ENCODE results near the gene FAM168A. TPM values are rescaled to one million over a fixed set of nuclear protein-coding genes. Genes with fewer than 3 reads are reported as not detected.

Gene FAM168A
- total and polyA plus RNA-seq, 10 donors = 2.7 to 33.2 (median 22.7) TPM

- Histone ChIP-seq H3K9me3 (no peaks in the 10 kb centered on the region), H3K4me3 (peak overlapping the region in 2 of 8 donors; percentile 6 to 87), H3K27ac (peak overlapping the region; percentile 68 to 99 (median 96)), H3K4me1 (peaks cover 61 to 100% (median 96%) of the 10 kb centered on the region in 6 donors), H3K27me3 (replicated peaks in 1 of 7) (no peaks in the 10 kb centered on the region), H3K36me3 (peaks cover 0 to 17% (median 0%) of the 10 kb centered on the region in 6 donors)
- intact Hi-C loops (cut with DNase I; ENCODE audit: low total_unique reads) = no loop called here
- 34 to 61% (median 45%) methylated on average over 4 to 6 of the region's 6 CpGs for WGBS, 5 donors
- peak; percentile 18 to 59 (median 33) for TF ChIP-seq POLR2AphosphoS5 (IDR thresholded peaks at IDR 0.05)
- TF ChIP-seq POLR2A (IDR thresholded peaks at IDR 0.05) = no peak
- peak; percentile 88 for DNase-seq
These were observed 216.3 kb downstream of the FAM168A start for GRCh38 chr11:73381589-73381988.

DNA sequence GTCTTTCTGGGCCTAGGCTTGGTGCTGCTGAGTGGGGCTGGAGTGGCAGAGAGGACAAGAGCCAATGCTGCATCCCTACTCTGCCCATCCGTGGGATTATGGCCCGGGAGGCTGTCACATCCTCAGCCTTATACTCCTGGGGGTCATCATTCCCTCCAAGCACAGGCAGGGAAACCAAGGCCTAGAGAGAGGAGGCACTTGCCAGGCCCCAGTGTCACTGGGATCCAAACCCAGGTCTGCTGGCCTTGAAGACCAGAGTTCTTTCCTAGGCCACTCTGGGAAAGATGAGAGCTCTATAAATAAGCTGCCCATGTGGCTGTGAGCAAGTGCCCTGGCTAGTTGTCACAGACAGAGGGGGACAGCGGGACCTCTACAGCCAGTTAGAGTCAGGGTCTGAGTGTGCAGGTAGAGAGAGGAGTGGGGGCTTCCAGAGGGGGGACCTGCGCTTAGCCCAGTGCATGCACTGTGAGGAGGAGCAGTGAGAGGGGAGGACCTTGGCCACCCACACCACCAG lies 217.0 kb downstream of the FAM168A start:
- Histone ChIP-seq H3K36me3 (peaks cover 0 to 17% (median 0%) of the 10 kb centered on the region in 6 donors), H3K27me3 (replicated peaks in 1 of 7) (no peaks in the 10 kb centered on the region), H3K27ac (peak overlapping the region; percentile 68 to 99 (median 96)), H3K4me1 (peaks cover 54 to 96% (median 92%) of the 10 kb centered on the region in 6 donors), H3K9me3 (no peaks in the 10 kb centered on the region), H3K4me3 (peak overlapping the region in 1 of 8 donors; percentile 87)
- intact Hi-C loops (cut with DNase I; ENCODE audit: low total_unique reads) = no loop called here
- WGBS, 5 donors = 87 to 97% (median 96%) methylated on average over 2 to 4 of the region's 4 CpGs
- TF ChIP-seq POLR2AphosphoS5 (IDR thresholded peaks at IDR 0.05) (no peak), POLR2A (IDR thresholded peaks at IDR 0.05) (no peak), CTCF (IDR thresholded peaks at IDR 0.05 in 8 of 11, conservative IDR thresholded peaks at IDR 0.05 in 3 of 11) (no peak)
- no peak for DNase-seq

DNA sequence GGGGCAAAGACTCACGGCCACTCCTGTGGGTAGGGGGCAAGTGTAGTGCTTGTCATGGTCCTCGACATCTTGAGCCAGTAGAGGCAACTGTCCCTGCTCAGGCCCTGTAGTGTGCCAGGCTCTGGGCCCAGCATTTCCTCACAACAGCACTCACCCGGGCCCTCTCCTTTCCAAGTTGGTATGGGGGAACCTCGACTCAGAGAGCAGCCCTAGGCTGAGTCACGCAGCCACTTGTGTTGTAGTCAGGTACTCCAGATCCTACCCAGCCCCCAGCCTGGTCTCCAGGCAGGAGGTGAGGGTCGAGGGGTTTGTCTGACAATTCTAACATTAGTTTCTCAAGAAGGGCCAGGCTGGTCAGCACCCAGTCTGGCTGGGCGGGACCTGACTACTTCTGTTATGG lies 217.6 kb downstream of the FAM168A start:
- WGBS, 5 donors = 58 to 85% (median 63%) methylated on average over 6 to 7 of the region's 7 CpGs
- Histone ChIP-seq H3K4me3 (peak overlapping the region in 1 of 8 donors; percentile 87), H3K27ac (peak overlapping the region; percentile 9 to 99 (median 96))

DNA sequence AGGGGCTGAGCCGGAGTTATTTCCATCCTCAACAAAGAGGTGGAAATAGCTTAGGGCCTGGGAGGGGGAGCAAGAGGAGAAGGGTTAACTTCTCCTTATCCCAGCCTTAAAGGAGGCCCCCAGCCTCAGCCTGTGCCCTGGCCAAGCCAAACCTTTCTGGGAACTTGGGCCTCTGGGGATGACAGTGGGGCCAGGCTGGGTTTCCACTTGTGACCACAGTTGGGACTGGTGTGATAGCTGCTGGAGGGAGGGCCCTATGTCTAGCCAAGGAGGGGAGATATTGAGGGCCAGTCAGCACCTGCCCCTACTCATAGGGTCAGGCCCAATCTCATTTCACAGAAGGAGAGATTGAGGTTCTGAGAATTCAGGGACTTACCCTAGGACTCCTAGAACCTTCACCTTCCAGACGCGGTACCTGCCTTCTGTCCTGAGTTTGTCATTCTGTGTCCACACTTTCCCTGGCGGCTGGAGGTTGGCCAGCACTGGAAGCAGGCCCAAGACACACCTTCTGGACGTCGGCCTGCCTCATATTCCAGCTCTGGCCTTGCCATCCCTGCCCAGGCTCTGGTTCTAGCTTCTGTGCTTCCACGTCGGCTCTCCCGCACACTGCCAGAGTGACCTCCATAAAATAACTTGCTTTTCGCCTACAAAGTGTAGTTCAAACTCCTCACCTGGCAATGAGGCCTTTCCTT lies 218.6 kb downstream of the FAM168A start:
- 80 to 85% (median 85%) methylated on average over 10 of the region's 10 CpGs for WGBS, 5 donors
- Histone ChIP-seq H3K27me3 (replicated peaks in 1 of 7) (no peaks in the 10 kb centered on the region), H3K27ac (peak overlapping the region; percentile 0 to 99 (median 96)), H3K4me1 (peaks cover 39 to 94% (median 83%) of the 10 kb centered on the region in 6 donors), H3K36me3 (peaks cover 0 to 17% (median 0%) of the 10 kb centered on the region in 6 donors), H3K9me3 (no peaks in the 10 kb centered on the region), H3K4me3 (peak overlapping the region in 3 of 8 donors; percentile 78 to 95 (median 87))
- TF ChIP-seq POLR2A (IDR thresholded peaks at IDR 0.05) = no peak
- intact Hi-C loops (cut with DNase I; ENCODE audit: low total_unique reads) = no loop called here
- no peak for DNase-seq

More for the DNA sequence above, 217.6 kb downstream of the FAM168A start:
- Histone ChIP-seq H3K27me3 (replicated peaks in 1 of 7) (no peaks in the 10 kb centered on the region), H3K4me1 (peaks cover 48 to 96% (median 92%) of the 10 kb centered on the region in 6 donors), H3K36me3 (peaks cover 0 to 17% (median 0%) of the 10 kb centered on the region in 6 donors), H3K9me3 (no peaks in the 10 kb centered on the region)
- peak; percentile 85 for DNase-seq
- TF ChIP-seq POLR2A (IDR thresholded peaks at IDR 0.05) (no peak), POLR2AphosphoS5 (IDR thresholded peaks at IDR 0.05) (no peak), CTCF (IDR thresholded peaks at IDR 0.05 in 8 of 11, conservative IDR thresholded peaks at IDR 0.05 in 3 of 11) (no peak)
- intact Hi-C loops (cut with DNase I; ENCODE audit: low total_unique reads) = no loop called here

Measured in spleen (tissue), 11 donors.